ENCODE measurements around the gene G6PC2.

The G6PC2 gene

GRCh38 chr2:168945508-168945907 lies 44.4 kb downstream of the G6PC2 start:
- DNase-seq (ENCODE audit: low read depth in 2 of 2), result no peak

GRCh38 chr2:168948621-168949212 lies 47.6 kb downstream of the G6PC2 start:
- DNase-seq (ENCODE audit: low read depth in 2 of 2), result no peak

DNA sequence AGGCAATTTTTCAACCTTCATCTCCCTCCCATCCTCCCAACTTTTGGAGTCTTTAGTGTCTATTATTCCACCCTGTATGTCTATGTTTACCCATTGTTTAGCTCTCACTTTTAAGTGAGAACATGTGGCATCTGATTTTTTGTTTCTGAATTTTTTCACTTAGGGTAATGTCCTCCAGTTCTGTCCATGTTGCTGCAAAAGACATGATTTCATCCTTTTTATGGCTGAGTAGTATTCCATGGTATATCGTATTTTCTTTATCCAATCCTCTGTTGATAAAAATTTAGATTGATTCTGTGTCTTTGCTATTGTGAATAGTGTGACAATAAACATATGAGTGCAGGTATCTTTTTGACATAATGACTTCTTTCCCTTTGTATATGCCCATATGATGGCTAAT lies 48.2 kb downstream of the G6PC2 start:
- DNase-seq (ENCODE audit: low read depth in 2 of 2), result no peak

DNA sequence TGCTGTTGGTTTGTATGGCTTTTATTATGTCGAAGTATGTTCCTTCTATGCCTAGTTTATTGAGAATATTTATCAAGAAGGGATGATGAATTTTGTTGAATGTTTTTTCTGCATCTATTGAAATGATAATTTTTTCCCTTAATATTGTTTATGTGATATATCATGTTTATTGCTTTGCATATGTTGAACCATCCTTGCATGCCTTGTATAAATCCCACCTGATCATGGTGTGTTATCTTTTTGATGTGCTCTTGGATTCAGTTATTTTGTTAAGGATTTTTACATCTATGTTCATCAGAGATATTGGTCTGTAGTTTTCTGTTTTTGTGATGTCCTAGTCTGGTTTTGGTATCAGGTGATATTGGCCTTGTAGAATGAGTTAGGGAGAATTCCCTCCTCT lies 50.8 kb downstream of the G6PC2 start:
- no peak for DNase-seq (ENCODE audit: low read depth in 2 of 2)

DNA sequence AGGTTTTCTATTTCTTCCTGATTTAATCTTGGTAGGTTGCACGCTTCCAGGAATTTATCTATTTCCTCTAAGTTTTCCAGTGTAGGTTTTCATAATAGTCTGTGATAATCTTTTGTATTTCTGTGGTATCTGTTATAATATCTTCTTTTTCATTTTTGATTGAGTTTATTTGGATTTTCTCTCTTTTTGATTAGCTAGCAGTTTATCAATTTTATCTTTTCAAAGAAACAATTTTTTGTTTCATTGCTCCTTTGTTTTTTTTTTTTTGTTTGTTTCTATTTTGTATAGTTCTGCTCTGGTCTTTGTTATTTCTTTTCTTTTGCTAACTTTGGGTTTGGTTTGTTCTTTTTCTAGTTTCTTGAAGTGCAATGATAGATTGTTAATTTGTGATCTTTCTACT lies 51.3 kb downstream of the G6PC2 start:
- no peak for DNase-seq (ENCODE audit: low read depth in 2 of 2)

DNA sequence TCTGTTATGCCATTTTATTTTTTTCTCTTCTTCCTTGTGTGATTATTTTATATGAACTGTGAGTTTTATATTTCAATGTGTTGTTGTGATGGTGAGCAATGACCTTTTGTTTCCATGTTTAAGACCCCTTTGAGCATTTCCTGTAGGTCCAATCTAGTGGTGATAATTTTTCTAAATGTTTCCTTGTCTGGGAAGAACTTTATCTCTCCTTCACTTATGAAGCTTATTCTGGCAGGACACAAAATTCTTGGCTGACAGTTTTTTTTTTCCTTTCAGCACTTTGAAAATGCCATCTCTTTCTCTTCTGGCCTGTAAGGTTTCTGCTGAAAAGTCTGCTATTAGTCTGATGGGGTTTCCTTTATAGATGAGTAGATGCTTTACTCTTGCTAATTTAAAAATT lies 53.2 kb downstream of the G6PC2 start:
- no peak for DNase-seq (ENCODE audit: low read depth in 2 of 2)

DNA sequence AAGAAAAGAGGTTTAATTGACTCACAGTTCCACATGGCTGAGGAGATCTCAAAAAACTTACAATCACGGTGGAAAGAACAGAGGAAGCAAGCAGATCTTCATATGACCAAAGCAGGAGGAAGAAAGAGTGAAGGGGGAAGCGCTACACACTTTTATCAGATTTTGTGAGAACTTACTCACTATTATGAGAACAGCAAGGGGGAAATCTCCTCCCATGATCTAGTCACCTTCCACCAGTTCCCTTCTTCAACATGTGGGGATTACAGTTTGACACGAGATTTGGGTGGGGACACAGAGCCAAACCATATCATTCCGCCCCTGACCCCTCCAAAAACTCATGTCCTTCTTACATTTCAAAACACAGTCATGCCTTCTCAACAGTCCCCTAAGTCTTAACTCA lies 54.2 kb downstream of the G6PC2 start:
- DNase-seq (ENCODE audit: low read depth in 2 of 2), result no peak

DNA sequence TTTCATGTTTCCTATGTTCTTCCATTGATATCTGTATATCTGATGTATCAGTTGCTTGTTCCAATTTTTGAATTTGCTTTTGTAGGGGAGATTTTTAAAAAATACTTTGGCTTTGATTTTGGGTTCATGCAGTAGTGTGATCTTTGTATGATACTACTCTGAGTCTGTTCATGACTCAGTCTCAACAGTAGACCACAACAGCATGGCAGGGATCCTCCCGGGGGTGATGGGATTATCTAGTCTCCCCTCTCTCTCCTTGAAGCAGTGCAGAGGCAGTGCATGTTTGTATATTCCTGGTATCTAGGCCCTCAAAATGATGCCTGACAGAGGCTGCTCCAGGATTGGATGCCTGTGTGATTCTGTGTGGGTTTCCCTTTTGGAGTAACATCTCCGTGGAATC lies 55.3 kb downstream of the G6PC2 start:
- DNase-seq (ENCODE audit: low read depth in 2 of 2), result no peak

All from stimulated activated CD8-positive, alpha-beta memory T cell treated with anti-CD3 and anti-CD28 coated beads, Interleukin-15, amount 100 ng/mL, for 48 hours (primary cell).